CD4-positive, alpha-beta T cell treated with Interleukin-6 at 100 ng/mL for 8 hours (primary cell): Measurements from ENCODE around the gene FLII.
"Not testable (repeated sequence)": the region's sequence is repeated elsewhere in the genome, so short reads cannot be mapped to it uniquely, and the experiment has no call there.

Source experiments
- DNase-seq: peaks from one replicate; pipeline ENCODE4 v3.0.0-alpha.2; 2020; ENCODE audit warnings: mixed read lengths, low spot score

The FLII gene

DNA sequence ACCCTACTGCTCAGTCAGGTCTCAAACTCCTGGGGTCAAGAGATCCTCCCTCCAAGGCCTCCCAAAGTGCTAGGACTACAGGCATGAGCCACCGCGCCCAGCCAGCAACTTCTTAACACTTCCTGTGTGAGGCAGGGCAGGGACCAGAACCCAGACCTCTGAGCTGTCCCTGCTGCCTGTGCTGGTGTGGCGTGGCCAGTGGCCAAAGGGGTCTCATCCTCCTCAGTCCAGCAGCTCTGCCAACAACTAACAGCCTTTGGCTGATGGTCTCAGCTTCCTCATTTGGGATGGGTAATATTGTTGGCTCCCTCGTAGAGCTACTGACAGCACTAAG lies 34.5 kb downstream of the FLII start:
- DNase-seq, result no peak

DNA sequence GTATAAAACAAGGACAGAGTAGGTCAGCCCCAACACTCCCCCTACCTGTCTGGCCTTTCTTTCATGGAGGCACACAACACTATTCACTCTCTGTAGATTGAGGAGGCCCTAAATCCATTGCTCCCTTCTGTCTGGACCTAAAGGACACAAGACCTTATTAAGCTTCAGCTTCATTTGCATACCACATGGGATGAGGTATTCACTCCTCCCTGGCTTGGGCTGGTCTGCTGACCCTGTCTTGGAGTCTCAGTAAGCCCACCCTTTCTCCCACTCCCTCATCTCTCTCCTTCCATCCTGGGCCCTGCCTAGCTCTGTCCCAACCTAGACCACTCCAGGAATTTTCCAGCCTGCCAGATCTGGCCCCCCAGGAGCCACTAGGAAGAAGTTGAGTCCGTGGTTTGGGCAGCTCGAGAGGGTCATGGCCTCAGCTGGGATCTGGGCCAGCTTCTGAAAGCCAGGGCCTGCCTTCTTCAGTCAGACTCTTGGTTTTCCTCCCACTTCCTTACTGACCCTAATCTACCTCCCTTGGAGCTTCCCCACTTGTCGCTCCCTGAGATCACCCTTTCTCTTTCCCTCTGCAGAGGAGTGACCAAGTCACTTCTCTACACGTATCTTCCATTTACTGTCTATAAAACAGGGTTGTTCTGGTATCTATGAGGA lies 39.7 kb downstream of the FLII start:
- DNase-seq, result no peak

DNA sequence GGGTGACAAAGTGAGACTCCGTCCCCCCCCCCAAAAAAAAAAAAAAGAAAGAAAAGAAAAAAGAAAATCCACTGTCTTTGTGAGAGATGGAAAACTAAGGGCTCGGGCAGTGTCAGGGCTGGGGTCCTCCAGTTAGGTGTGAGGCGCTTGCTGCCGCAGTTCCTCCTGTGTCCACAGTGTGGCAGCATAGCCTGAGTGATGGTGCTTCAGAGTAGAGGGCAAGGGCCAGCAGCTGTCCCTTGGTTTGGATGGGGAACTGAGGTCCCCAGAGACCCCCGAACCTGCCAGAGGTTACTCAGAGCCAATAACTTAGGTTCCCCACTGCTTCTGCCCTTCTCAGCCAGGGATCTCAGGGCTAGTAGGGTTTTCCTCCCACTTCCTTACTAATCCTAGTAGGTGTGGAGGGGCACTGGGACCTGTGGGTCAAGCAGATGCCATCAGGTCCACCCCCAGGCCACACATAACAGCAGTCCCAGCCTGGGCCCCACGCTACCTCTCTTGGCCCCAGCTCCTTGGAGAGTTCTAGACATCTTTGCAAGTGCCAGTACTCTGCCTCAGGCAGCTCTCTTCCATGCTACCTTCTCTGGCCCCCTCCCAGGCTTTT lies 41.0 kb downstream of the FLII start:
- peak; percentile 62 for DNase-seq

DNA sequence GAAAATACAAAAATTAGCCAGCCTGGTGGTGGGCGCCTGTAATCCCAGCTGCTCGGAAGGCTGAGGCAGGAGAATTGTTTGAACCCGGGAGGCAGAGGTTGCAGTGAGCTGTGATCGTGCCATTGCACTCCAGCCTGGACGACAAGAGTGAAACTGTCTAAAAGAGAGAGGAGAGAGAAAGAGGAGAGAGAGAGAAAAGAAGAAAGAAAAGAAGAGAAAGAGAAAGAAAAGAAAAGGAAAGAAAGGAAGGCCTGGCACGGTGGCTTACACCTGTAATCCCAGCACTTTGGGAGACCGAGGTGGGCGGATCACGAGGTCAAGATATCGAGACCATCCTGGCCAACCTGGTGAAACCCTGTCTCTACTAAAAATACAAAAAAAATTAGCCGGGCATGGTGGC lies 41.6 kb downstream of the FLII start:
- not testable (repeated sequence) for DNase-seq

DNA sequence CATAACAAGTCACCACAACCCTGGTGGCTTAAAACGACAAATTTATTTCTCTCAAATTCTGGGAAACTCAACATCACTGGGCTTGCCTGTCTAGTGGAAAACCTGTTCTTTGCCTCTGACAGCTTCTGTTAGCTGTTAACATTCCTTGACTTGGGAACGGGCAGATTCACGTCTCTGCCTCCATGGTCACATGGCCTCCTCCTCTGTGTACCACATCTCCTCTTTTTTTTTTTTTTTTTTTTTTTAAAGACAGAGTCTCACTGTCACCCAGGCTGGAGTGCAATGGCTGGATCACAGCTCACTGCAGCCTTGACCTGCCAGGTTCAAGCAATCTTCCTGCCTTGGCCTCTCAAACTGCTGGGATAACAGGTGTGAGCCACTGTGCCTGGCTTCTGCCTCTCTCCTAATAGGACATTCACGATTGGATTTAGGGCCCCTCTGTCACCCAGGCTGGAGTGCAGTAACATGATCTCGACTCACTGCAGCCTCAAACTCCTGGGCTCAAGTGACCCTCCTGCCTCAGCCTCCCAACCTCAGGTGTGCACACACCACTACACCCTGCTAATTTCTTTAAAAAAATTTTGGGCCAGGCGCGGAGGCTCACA lies 44.8 kb downstream of the FLII start:
- DNase-seq, result no peak

DNA sequence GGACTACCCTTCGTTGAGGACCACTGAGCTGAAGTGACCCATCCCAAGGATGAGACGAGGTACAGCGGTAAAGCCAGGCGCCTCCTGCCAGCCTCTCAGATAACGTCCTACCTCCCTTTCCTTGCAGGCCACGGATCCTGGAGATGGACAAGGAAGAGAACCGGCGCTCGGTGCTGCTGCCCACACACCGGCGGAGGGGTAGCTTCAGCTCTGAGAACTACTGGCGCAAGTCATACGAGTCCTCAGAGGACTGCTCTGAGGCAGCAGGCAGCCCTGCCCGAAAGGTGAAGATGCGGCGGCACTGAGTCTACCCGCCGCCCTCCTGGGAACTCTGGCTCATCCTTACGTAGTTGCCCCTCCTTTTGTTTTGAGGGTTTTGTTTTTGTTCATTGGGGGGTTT lies 50.4 kb downstream of the FLII start:
- no peak for DNase-seq

DNA sequence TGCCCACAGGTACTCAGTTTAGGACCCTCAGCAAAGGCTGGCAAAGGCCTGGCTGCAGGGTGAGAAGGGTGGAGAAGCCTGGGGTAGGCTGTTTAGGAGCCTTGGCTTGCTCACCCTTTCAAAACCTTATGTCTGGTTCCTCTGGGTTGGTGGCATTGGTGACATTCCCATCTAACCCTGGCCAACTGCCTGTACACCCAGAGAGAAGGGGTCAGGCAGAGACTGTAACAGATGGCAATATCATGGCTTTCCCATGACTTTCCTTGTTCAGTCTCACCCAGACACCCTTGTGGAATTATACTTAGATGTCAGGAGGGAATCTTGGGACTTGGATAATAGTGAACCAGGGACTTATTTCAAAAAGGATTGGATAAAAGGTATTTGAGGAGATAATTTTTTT lies 51.6 kb downstream of the FLII start:
- no peak for DNase-seq

DNA sequence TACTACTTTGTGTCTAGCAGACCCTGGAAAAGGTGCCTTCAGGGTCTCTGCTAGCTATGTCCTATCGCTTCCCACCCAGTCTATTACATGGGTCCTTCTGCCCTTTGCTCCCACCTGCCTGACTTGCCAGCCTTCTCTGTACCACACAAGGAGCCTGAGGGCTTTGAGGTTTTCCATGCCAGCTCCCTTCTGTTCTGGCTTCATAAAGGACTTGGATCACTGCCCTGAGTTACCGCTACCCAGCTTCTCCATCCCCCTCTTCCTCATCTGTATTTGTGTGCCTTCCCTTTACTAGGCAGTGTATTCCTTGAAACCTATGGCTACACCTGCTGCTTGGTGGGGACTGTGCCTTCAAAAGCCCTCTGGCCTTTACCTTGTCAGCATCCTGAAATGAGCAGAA lies 52.7 kb downstream of the FLII start:
- DNase-seq, result no peak

DNA sequence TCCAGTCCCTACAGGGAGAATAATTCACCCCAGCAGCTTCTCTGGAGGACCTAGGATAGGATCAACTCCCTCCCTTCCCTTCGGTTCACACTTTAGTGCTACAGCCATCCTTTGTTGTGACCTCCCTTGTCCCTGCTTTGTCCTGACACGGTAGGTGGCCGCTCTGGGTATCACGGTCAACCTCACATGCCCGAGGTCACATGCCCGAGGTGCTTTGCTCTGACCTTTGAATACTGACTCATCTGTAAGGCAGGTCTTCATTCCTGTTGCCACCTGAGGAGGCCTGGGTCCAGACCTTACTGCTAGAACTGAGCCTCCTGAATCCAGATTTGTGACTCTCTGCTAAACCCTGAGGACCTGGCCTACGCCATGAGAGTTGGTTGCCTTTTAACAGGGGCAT lies 55.2 kb downstream of the FLII start:
- no peak for DNase-seq

DNA sequence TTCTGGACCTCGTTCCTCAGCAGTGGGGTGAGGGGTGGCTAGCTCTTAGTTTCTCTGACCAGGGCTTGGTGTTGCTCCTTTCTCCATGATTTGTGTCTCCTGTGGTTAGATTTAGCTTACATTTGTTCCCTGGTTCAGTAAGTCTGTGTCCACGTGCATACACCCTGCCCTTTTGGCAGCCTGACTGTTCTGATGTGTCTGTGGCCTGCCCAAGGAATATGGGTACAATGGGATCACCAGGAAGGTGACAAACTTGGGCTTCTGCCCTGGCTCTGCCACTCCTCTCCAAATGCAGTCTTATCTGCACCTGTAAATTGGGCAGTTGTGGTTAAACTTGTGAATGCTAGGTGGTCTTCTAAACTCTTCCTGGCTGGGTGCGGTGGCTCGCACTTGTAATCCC lies 57.4 kb downstream of the FLII start:
- DNase-seq, result no peak

DNA sequence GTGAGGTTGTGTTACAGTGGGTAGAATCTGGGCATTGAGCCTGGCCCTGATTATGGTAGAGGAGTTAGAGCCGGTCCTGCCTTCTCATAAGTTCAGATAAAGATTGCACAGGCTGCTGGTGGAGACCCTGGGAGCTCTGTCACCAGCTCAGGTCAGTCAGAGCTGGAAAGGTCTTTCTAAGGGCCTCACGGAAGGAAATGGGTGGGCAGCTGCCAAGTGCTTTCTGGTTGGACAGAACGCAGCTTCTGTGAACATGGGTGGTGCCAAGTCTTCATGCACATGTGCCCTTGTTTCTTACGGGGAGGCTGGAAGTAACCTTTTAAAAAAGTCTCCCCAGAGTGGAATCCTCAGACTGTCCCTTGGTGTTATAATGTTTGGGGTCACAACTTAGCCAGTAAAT lies 60.0 kb downstream of the FLII start:
- DNase-seq, result no peak

DNA sequence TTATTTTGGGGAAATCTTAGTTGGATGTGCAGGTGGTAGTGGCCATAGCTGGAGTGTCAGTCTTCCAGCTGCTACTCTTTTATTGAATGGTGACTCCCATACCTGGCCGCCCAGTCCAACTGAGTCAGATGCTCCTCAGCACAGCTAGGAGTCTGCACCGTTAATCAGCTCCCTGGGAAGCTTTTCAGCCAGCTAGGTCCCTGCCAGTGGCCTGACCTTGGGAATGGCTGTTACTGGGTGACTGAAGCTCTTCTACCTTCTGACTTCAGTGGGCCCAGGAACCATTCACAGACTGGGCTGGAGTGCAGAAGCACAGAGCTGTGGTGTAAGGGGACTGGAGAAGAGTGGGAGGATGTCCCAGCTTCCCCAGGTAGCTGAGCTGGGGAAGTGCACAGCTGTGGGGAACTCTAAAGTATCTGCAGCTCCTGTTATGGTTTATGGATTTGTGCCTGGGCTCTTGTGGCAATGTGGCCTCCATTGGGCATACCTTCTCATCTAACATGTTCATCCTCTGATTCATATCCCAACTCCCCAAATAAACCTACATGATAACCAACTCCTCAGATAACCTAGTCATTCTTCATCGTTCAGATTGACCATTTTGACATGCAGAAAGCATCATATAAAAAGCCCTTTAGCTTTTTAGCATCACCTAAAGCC lies 60.9 kb downstream of the FLII start:
- DNase-seq, result no peak

DNA sequence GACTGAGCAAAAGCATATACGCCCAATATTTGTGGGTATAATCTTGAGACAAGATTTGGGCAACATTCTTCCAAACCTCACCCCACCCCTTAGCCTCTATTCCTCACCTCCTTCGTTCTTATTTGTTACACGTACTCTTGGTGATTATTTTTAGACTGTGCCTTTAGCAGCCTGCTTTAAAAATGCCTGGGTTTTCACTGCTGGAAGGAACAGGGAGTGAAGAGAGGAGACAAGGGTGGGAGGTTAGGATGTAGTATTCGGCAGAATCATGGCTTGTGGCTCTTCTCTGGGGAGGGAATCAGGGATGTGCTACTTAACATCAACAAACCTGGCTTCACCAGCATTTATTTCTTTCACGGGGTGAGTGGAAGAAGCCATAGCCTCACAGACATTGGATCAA lies 63.3 kb downstream of the FLII start:
- no peak for DNase-seq
